GM21717 (cell line): ENCODE results near the gene TUBB.

Experiments
- ATAC-seq: cut with Tn5 transposase; IDR thresholded peaks from one replicate; pipeline ENCODE4 v1.9.1; 2021; ENCODE audit warnings: mild to moderate bottlenecking, moderate library complexity; ENCODE audit not compliant: unreplicated experiment

TUBB gene

DNA sequence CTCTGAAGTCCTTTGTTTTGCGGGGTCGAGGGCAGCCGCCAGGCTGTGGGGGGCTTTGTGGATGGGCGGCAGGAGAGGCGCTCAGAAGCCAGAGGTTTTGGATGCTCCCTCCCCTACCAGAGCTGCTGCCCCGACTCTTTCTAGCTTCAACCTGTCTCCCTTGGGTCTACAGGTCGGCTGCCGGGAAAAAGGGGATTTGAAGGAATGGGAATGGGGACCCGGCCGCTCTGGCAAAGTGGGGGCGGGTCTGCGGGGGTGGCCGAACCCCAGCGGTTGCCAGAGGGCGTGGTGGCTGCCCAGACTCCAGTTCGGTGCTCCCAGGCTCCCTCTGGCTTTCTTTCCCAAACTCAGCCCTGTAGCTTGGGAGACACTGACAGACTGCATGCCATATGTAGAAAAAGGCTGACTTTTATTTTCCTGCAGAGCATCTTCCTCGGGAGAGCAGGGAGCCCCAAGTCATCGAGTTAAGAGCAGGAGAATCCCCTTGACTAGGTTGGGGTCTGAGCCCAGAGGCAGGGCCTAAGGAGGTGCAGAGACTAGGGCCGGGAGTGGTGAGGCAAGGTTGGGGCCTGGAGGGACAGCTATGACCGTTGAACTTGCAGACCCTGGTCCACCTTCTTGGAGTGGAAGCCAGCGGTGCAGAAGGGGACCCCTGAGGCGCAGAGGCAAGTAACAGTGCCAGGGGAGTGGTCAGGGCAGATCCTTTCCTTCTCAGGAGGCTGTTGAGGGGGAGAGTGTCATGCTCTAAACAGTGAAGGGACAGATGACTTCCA is 32.3 kb upstream of the TUBB start:
- ATAC-seq = no peak

DNA sequence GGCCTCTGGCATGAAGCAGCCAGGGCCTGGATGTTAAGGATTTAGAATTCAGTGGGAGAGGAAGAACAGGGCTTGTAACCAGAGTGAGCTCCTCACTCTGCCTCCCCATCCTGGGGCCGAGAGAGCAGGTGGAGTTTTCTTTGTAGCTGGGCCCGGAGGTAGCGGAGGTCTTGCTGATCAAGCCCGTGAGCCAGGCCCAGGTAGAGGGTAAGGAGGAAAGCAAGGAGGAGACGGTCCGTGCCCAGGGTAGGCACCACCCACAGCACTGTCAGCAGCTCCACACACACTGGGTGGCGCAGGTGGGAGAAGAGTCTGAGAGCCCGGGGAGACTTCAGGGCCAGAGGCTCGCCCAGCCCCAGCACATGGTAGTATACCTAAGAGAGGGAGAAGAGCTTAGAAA is 31.6 kb upstream of the TUBB start:
- no peak for ATAC-seq

DNA sequence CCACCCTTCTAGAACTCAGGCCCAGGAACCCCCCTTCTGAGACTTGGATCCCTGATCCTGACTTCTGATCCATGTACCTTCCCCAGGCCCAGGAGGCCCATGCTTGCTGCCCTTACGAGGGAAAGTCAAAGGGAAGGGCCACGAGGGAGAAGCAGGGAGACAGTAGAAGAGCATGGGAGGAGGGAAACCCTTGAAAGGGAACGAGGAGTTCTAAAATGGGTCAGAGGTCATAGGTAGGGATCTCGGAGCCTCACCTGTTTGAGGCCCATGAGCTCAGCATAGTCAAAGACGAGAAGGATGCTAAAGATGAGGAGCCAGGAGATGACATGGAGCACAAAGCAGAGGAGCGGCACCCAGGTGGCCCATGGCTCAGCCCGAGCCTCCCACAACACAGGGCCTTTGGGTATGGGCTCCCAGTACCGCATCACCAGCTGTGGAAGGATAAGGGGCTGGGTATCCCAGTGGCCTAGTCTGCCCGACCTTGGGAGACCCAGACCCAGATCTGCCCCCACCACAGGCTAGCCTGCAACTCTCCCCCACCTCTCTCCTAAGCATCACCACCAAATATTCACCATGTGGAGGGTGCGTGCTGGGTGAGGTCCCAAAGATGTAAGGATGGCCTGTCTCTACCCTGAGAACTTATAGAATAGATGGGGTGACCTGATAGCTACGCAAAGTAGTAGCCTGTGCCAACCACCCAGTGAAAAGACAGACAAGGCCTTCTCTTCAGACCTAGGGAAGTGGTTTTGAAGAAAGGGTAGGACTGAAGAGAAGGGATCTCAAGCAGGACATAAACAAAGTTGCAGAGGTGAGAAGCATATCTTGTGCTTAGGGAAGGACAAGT is 30.9 kb upstream of the TUBB start:
- no peak for ATAC-seq

DNA sequence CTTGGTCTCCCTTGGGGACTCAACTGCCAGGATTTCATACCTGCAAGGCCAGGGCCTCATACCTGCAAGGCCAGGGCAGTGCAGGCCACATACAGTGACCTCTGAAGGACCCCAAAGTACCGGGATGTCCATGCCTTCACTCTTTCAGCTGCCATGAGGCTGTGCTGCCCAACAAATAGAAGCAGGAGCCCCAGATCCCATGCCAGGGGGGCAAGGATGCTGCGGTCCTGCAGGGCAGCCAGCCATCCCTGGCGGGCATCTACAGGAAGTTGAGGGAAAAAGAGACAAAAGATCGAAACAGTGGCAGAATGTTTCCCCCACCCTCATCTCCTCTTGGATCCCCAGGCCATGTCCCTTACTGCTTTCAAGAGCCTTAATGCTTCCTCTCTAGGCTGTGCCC is 30.2 kb upstream of the TUBB start:
- no peak for ATAC-seq

DNA sequence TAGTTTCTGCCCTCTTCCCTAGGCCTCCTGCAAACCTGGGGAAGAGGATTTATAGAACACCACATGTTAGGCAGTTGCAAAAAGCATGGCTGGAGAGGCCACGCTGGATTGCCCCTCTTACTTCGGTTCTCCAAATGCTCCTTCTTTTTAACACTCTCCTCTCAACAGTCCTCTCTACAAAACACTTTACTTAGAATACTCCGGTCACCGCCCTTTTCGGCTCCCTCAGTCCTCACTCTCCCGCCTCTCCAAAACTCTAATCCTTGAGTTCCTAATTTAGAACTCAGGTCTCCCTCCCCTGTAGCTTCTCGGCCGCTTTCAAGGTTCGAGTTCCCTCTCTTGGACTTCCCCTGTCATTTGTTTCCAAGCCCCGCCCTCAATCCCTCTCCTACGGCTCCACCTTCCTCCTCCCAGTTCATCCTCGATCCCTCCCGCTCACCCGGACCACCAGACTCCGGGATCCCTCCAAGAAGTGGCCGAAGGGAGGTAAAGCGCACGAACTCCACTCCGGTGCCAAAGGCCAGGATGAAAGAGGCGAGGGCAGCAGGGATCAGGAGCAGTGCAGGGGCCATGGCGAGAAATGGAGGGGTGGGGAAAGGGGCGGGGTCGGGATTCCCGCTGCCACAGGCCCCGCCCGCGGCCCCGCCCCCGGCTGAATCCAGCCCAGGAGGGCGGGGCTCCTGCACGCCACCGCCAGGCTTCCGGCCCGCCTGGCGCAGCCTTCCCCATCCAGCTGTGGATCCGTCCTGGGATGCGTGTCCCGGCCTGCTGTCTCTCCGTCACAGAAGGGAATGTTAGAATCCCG is 29.5 kb upstream of the TUBB start, which contains the start of gene NRM:
NRM (minus strand) TSS at position 582 of the 805 bp plus-strand sequence; CDS start at position 572, 10 bp downstream.
- no peak for ATAC-seq

DNA sequence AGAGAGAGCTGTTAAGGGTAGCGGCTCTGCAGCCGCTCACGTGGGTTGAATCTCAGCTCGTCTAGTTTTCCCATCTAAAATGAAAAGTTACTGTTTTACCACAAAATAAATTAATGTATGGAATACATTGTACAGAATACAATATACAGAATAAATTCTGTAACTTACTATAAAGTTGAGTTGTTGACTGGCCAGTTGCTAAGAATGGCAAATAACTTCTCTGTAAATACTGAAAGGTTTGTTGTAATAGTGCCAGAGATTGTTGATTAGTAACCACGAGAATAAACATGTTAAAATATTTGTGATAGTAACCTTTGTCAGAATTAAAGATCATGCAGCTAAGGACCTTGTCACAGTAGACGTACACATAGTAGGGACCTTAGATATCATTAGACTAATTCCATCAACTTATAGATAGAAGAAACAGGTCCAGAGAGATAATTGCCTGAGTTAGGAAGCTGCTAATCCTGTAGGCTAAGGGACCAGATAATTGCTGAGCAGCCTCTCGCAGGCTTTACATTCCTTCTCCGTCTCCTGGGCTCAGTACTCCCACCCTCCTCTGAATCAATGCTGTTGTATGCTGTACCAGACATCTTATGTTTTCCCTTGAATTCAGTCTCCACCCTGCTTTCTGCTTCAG is 28.8 kb upstream of the TUBB start:
- no peak for ATAC-seq

DNA sequence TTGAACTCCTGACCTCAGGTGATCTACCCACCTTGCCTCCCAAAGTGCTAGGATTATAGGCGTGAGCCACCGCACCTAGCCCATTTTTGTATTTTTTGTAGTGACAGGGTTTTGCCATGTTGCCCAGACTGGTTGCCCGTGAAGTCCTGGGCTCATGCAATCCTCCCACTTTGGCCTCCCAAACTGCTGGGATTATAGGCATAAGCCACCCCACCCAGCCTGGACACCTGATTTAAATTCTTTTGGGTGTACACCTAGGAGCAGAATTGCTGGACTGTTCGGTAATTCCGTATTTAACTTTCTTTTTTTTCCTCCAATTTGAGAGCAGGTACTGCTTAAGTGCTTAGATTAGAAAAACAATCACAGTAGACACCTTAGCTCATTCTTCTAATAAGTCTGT is 23.7 kb upstream of the TUBB start:
- ATAC-seq = no peak

DNA sequence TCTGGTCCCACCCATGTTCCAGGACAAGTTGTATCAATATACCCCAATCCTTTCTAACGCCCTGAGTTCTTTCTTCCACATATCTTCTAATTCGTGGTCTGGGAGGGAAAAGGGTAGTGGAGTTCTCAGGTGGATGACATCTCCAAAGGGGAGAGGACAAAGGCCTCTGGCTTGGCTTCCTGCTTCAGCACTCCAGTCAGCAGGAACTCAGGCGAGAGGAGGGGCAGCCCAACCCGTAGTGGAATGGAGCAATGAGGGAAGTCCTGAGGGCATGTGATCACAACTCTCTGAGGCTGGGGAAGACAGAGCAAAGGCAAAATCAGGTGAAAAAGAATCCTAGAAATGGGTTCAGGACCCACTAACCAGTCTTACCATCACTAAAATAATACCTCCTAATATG is 19.8 kb upstream of the TUBB start:
- no peak for ATAC-seq

DNA sequence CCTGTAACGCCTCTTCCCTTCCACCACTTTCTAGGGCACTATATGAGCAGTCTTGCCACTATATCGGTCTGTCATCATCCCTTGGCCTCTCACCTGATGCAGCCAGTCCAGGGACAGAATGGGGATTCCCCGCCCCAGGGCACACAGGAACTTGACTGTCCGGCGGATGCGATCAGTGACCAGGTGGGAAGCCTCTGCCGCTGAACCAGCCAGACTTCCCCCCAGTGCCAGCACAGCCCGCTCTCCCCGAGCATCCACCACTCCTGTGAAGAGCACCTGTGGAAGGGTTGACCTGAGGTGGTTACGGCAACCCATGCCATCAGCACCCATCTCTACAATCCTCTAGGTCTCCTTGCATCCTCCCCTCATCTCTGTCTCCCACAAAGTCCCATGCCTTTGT is 17.1 kb upstream of the TUBB start:
- ATAC-seq = no peak

DNA sequence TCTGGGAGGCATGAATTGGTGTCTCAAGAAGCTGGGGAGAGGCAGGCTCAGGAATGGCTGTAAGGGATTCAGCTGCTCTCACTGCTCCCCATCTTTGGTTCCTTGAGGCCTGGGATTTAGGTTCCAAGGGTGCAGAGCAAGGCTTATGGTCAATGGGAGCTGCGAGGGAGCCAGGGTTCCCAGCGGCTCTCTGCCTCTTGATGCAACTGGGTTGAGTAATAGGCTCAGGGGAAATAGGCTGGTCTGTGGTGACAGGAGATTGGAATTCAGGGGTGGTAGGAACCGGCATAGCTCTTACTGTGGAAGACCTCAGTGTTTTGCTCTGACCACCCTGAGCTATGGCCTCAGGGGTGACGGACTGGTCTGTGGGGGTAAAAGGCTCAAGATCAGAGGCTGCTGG is 16.3 kb upstream of the TUBB start:
- no peak for ATAC-seq

DNA sequence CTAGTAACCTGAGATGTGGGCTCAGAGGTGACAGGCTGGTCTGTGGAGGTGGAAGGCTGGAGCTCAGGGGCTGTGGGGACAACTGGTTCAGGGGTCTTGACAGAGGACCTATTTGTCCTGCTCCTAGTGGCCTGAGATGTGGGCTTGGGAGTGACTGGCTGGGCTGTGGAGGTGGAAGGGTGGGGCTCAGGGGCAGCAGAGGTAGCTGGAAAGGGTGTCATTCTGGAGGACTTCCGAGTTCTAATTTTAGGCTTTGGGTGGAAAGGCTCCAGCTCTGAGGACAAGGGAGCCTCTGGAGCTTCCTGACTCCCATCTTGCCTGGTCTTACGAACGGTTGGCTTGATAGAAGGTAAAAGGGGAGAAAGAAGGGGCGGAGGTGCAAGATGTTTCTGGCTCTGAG is 14.5 kb upstream of the TUBB start:
- ATAC-seq = no peak

DNA sequence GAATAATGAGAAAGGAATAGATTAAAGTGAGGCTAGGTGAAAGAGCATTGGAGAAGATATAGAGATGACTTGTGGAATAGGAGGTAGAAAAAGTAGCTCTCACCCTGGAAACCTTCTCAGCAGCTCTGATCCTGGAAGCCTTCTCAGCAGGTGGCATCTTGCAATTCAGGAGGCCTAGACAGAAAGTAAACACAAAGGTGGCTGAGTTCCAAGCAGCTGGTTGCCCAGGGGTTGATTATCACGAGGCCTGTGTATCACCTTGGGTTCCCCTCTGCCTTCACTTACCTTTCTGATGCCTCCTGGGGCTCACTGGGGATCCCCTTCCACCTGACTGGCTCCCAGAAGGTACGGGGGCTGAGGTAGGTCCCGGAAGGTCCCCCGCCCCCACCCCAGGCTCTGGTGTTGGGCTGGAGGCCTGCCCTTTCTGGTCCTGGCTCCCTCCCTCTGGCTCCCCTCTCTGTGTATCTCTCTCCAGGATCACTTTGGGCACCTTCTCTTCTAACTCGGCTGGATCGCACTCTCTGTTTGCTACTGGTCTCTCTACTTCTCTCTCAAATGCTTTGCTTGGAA is 12.8 kb upstream of the TUBB start:
- no peak for ATAC-seq

DNA sequence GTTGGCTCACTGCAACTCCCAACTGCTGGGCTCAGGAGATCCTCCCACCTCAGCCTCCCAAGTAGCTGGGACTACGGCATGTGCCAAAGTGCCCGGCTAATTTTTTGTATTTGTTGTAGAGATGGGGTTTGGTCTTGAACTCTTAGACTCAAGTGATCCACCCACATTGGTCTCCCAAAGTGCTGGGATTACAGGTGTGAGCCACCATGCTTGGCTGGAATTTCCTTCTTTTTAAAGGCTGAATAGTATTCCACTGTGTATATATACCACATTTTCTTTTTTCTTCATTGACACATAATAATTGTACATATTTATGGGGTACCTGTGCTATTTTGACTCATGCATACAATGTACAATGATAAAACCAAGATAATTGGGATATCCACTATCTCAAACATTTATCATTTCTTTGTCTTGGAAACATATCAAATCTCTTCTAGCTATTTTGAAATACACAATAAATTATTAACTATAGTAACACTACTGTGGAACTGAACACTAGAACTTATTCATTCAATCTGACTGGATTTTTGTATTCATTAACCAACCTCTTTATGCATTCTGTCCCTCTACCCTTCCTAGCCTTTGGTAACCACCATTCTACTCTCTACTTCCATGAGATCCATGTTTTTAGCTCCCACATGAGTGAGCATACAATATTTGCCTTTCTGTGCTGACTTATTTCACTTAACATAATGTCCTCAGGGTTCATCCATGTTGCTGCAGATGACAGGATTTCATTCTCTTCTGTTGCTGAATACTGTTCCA is 10.9 kb upstream of the TUBB start:
- no peak for ATAC-seq

DNA sequence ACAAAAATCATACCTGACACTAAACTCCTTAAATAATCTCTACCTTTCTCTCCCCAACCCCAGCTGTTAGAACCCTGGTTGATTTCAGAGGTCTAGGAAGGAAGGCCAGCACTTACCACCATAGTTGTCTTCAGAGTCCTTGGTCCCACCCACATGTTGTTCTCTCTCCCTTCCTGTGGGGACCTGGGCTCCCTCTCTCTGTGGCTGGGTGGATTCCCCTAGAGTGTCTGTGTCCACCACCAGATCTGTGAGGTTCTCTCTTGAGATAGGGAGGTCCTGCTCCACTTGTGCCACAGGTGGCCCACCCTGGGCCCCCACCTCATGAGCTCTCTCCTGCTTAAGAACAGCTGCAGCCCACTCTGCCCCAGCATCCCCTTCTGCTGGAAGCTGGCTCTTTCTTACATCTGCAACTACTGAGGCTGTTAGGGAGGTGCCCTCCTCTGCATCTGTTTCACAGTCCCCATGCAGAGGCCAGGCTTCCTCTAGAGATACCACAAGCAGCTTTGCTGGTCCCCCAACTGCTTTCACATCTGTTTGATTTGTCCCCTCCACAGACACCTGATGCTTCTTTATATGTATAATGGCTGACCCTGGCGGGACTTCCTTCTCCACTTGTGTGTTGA is 8.3 kb upstream of the TUBB start:
- ATAC-seq = no peak

DNA sequence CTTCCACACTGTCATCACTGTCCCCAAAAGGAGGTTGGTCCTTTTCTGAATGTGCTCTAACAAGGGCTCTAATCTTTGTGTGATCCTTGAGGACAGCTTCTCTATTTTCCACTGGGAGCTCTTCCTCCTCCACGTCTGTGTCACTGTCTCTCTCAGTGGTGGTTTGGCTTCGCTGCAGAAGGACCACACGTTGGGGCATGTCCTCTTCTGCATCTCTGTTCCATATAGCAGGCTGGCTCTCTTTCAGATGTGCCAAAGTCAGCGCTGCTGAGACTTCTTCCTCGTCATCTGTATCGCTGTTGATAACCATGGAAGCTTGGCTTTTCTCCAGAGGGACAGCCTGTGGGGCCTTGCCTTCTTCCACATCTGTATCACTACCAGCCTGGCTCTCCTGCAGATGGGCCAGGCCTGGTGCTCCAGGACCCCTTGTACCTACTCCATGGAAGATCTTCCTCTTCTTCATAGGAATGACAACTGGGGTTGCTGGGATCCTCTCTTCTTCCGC is 7.7 kb upstream of the TUBB start:
- ATAC-seq = no peak

DNA sequence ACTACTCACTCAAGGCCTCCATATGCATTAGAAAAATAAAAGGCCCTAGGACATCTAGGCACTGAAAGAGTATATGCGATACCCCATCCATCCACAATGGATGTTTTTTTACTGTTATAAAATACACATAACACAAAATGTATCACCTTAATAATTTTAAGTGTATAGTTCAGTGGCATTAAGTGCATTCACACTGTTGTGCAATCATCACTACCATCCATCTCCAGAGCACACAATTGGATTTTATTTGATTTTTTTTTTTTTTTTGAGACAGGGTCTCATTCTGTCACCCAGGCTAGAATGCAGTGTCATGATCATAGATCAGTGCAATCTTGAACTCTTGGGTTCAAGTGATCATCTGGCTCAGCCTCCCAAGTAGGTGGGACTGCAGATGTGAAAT is 5.9 kb upstream of the TUBB start:
- no peak for ATAC-seq

DNA sequence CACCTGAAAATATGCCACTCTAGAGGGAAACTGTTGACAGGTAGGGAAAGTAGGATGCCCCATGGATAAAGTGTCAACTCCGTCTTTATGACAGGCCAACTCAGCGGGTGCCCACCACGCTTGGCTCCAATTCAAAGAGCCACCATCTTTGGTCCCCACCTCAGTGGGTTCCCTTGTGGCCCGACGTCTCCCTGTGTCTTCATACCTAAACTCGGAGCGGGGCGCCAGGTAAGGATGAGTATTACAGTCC is 3.3 kb upstream of the TUBB start:
- no peak for ATAC-seq

DNA sequence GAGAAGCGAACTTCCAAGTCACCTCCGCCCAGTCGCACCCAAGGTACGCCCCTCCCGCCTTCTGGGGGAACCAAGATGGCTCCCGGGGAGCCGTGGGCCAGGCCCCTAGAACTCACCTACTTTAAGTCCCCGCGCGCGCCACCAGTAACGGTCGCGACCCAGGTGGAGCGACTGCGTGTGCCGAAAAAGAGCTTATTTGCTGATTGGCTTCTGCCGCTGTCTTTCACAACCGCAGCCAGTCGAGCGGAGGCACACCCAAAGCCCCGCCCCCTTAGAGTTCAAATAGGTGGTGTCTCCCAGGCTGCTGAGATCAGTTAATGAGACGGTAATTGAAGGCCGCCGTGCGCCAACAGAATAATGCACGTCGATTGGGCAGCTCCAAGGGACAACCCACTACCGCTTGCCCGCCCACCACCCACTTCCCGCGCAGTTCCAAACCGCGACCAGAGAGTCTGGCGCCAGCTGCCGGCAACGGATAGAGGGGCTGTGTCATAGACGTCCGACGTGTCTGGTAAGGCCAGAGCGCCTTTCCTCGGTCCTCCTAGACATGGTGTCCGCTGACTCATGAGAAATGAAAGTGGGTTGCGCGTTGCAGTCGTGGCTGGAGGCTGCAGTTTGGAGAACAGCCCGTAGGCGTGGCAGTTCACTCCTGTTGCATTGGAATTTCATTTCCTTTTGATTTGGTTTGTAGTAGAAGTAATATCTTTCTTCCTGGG is 2.9 kb upstream of the TUBB start, which contains the start of gene MDC1:
MDC1 (minus strand) TSS at position 153 of the 716 bp plus-strand sequence. CDS start 2,106 bp downstream, outside the sequence.
- ATAC-seq = peak; percentile 57
